Activated T-helper 1 cell treated with Interleukin-2 at 50 U/mL for 16 hours (primary cell): Measurements from ENCODE around the gene COL4A5.
"Not testable (repeated sequence)": the region's sequence is repeated elsewhere in the genome, so short reads cannot be mapped to it uniquely, and the experiment has no call there.

Source experiments
- DNase-seq: peaks from one replicate; pipeline ENCODE4 v3.0.0-alpha.2; 2020; ENCODE audit warnings: low read depth

Gene COL4A5

GRCh38 chrX:108439426-108439942, at the start of gene COL4A5:
Gene COL4A5 (plus strand): TSS chrX:108439838. CDS start chrX:108440126, 288 bp downstream.
- DNase-seq, result no peak

GRCh38 chrX:108390976-108391717, 48.5 kb upstream of the COL4A5 start:
- not testable (repeated sequence) for DNase-seq

GRCh38 chrX:108396188-108396891, 43.3 kb upstream of the COL4A5 start:
- DNase-seq, result no peak

GRCh38 chrX:108396986-108397385, 42.7 kb upstream of the COL4A5 start:
- DNase-seq, result no peak

GRCh38 chrX:108397627-108398391, 41.8 kb upstream of the COL4A5 start:
- no peak for DNase-seq

GRCh38 chrX:108399418-108400165, 40.0 kb upstream of the COL4A5 start:
- no peak for DNase-seq

- no peak for DNase-seq
These were observed 26.9 kb upstream of the COL4A5 start for GRCh38 chrX:108412783-108413182.

GRCh38 chrX:108415146-108415545, 24.5 kb upstream of the COL4A5 start:
- no peak for DNase-seq

GRCh38 chrX:108415891-108416290, 23.7 kb upstream of the COL4A5 start:
- no peak for DNase-seq

- no peak for DNase-seq
These were observed 22.4 kb upstream of the COL4A5 start for GRCh38 chrX:108417257-108417656.

- DNase-seq, result no peak
These were observed 20.2 kb upstream of the COL4A5 start for GRCh38 chrX:108419401-108419800.

- DNase-seq, result no peak
These were observed 19.2 kb upstream of the COL4A5 start for GRCh38 chrX:108420481-108420880.

- no peak for DNase-seq
These were observed 13.4 kb upstream of the COL4A5 start for GRCh38 chrX:108426262-108426661.

- DNase-seq, result no peak
These were observed 4.4 kb upstream of the COL4A5 start for GRCh38 chrX:108435261-108435660.

- no peak for DNase-seq
These were observed 2.1 kb upstream of the COL4A5 start for GRCh38 chrX:108437349-108438109.

- no peak for DNase-seq
These were observed 1.5 kb upstream of the COL4A5 start, which contains the start of gene COL4A6 for GRCh38 chrX:108438110-108438623. Gene COL4A6 (minus strand): TSS chrX:108438422. CDS start chrX:108438196, 226 bp downstream.

GRCh38 chrX:108439961-108440696, 491 bp downstream of the COL4A5 start:
- no peak for DNase-seq

GRCh38 chrX:108442901-108443464, 3.3 kb downstream of the COL4A5 start:
- no peak for DNase-seq

- DNase-seq, result no peak
These were observed 7.7 kb downstream of the COL4A5 start for GRCh38 chrX:108447303-108447702.

GRCh38 chrX:108453841-108454240, 14.2 kb downstream of the COL4A5 start:
- DNase-seq, result no peak
